PC-3 (cell line): Measurements from ENCODE around the gene PTPRD. TPM values are rescaled to one million over a fixed set of nuclear protein-coding genes. Genes with fewer than 3 reads are reported as not detected.

ENCODE experiments used
- ATAC-seq: fragments of 200-7000 bp; cut with Tn5 transposase; 2 replicates; pipeline ENCODE4 v1.9.1; 2020; ENCODE audit warnings: mild to moderate bottlenecking, moderate library complexity
- BruUV-seq: library from RNA; stranded (reverse); fragments of 400-500 nt; replicated peaks from 2 replicates; lab custom pipeline; 2021; lab: Mats Ljungman, UMichigan
- CTCF ChIA-PET: fragments of 300-600 bp; sonication (Branson Sonifier 250); formaldehyde crosslinking; loops from one replicate; lab custom pipeline; 2022; ENCODE audit warnings: antibody characterized with exemption; lab: Charles Lee
- POLR2A ChIA-PET: fragments of 300-600 bp; sonication (Branson Sonifier 250); formaldehyde crosslinking; loops from one replicate; lab custom pipeline; 2022; ENCODE audit warnings: antibody characterized with exemption; ENCODE audit not compliant: unreplicated experiment; lab: Charles Lee
- DNase-seq: peaks from one replicate; pipeline ENCODE4 v3.0.0-alpha.2; 2015
- H2AFZ ChIP-seq: fragments of 300-600 bp; sonication (generic); 2 replicates; pipeline ENCODE4 v1.6.0; 2016; ENCODE audit warnings: antibody characterized with exemption, low read length
- H3F3A ChIP-seq: fragments of 300-600 bp; sonication (generic); one replicate; pipeline ENCODE4 v1.6.0; 2017; ENCODE audit warnings: antibody characterized with exemption, low read length, control low read depth, mild to moderate bottlenecking; ENCODE audit not compliant: unreplicated experiment
- H3K27ac ChIP-seq: fragments of 300-600 bp; sonication (generic); 2 replicates; pipeline ENCODE4 v1.5.1; 2016; ENCODE audit warnings: mild to moderate bottlenecking, low read length
- H3K27me3 ChIP-seq: fragments of 300-600 bp; sonication (generic); 2 replicates; pipeline ENCODE4 v1.6.1; 2016; ENCODE audit warnings: low read length, mixed read lengths
- H3K36me3 ChIP-seq: fragments of 300-600 bp; sonication (generic); 2 replicates; pipeline ENCODE4 v1.6.1; 2016; ENCODE audit warnings: low read depth, mixed run types, low read length, mixed read lengths
- H3K4me1 ChIP-seq: fragments of 300-600 bp; sonication (generic); 2 replicates; pipeline ENCODE4 v1.5.1; 2016; ENCODE audit warnings: low read length; ENCODE audit not compliant: insufficient read depth
- H3K4me2 ChIP-seq: fragments of 300-600 bp; sonication (generic); 2 replicates; pipeline ENCODE4 v1.6.0; 2016; ENCODE audit warnings: low read length
- H3K4me3 ChIP-seq: fragments of 300-600 bp; sonication (generic); 2 replicates; pipeline ENCODE4 v1.5.1; 2016; ENCODE audit warnings: mild to moderate bottlenecking, low read length, mixed read lengths
- H3K79me2 ChIP-seq: fragments of 300-600 bp; sonication (generic); 2 replicates; pipeline ENCODE4 v1.6.1; 2017; ENCODE audit warnings: low read length, mixed read lengths
- H3K9ac ChIP-seq: fragments of 300-600 bp; sonication (generic); 2 replicates; pipeline ENCODE4 v1.6.0; 2016; ENCODE audit warnings: mild to moderate bottlenecking, low read length
- H3K9me2 ChIP-seq: fragments of 300-600 bp; sonication (generic); replicated peaks from 2 replicates; pipeline ENCODE4 v1.6.1; 2016; ENCODE audit warnings: mixed run types, low read length, mixed read lengths
- H3K9me3 ChIP-seq: fragments of 300-600 bp; sonication (generic); 2 replicates; pipeline ENCODE4 v1.6.1; 2016; ENCODE audit warnings: low read length, mixed read lengths
- H4K20me1 ChIP-seq: fragments of 300-600 bp; sonication (generic); 2 replicates; pipeline ENCODE4 v1.6.1; 2016; ENCODE audit warnings: low read length, mixed read lengths
- EZH2 ChIP-seq: fragments of 300-600 bp; sonication (generic); IDR thresholded peaks from one replicate; pipeline ENCODE4 v1.6.1; 2017; ENCODE audit warnings: antibody characterized with exemption, mild to moderate bottlenecking, low read length; ENCODE audit not compliant: unreplicated experiment
- EZH2phosphoT487 ChIP-seq: fragments of 300-600 bp; sonication (generic); IDR thresholded peaks from 2 replicates; pipeline ENCODE4 v1.6.1; 2018; ENCODE audit warnings: mild to moderate bottlenecking, antibody characterized with exemption, low read length, borderline replicate concordance
- intact Hi-C: fragments of 100-400 bp; cut with micrococcal nuclease; formaldehyde crosslinking; loops from 2 replicates; pipeline ENCODE4 v1.9.0; 2023
- total RNA-seq: library from RNA; depleted of rRNA; stranded (reverse); fragments of >200 nt; gene quantifications from 2 replicates; pipeline ENCODE4 v1.2.3, GENCODE V29; 2014
- TF ChIP-seq, protein P1 (sequence below): fragments of 300-600 bp; sonication (generic); conservative IDR thresholded peaks from 2 replicates; pipeline ENCODE4 v1.5.1; 2017; ENCODE audit warnings: antibody characterized with exemption, low read depth, mild to moderate bottlenecking, low read length

The PTPRD gene
- total RNA-seq, 1 experiment from 2014 or later = not detected

DNA sequence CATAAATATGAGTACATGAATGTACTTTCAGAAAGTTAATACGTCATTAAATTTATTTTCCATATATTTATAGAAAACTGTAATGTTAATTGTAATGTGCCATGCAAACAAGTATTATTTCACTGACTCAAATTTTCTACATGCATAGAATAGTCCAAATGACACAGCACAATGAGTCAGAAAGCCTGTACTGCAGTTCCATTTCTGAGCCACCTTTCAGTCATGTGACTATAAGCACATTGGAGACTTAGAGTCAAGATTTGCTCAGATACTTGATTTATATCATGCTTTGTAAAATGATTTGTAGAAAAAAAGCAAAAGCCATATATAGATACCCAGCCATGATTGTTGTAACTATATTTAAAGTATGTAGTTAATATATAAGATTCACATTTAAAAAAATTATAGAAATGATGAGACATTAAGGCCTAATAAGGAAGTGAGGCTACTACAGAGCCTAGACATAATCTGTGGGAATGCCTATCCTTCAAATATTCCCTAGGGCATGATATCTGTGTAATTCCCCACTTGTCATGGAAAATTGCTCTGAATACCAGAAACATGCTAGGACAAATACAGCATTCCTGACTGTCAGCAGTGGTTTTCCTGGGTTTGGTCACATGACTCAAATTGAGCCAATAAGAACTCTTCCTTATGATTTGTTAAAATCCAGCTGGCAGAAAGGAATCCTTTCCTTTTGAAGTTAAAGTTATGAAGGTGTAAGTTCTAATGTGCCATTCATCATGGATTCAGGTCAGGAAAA lies 50.0 kb downstream of the PTPRD start:
- Histone ChIP-seq H4K20me1 (no peaks in the 10 kb centered on the region), H2AFZ (no peak overlapping the region), H3K9ac (no peak overlapping the region), H3K4me1 (peaks cover 8% of the 10 kb centered on the region; the same call in 1 of the 2 replicates), H3K9me3 (no peaks in the 10 kb centered on the region), H3K9me2 (no peaks in the 10 kb centered on the region), H3K4me3 (no peak overlapping the region), H3K36me3 (no peaks in the 10 kb centered on the region), H3K27ac (no peak overlapping the region), H3K4me2 (no peak overlapping the region), H3K27me3 (no peaks in the 10 kb centered on the region), H3F3A (no peaks in the 10 kb centered on the region), H3K79me2 (no peaks in the 10 kb centered on the region)
- ATAC-seq (peak; percentile 44; the same call in 1 of the 2 replicates), DNase-seq (peak; percentile 44)
- CTCF ChIA-PET = no interaction called here
- POLR2A ChIA-PET = no interaction called here
- no TSS peak for BruUV-seq
- TF ChIP-seq EZH2phosphoT487 = no peak
- TF ChIP-seq, protein P1, sequence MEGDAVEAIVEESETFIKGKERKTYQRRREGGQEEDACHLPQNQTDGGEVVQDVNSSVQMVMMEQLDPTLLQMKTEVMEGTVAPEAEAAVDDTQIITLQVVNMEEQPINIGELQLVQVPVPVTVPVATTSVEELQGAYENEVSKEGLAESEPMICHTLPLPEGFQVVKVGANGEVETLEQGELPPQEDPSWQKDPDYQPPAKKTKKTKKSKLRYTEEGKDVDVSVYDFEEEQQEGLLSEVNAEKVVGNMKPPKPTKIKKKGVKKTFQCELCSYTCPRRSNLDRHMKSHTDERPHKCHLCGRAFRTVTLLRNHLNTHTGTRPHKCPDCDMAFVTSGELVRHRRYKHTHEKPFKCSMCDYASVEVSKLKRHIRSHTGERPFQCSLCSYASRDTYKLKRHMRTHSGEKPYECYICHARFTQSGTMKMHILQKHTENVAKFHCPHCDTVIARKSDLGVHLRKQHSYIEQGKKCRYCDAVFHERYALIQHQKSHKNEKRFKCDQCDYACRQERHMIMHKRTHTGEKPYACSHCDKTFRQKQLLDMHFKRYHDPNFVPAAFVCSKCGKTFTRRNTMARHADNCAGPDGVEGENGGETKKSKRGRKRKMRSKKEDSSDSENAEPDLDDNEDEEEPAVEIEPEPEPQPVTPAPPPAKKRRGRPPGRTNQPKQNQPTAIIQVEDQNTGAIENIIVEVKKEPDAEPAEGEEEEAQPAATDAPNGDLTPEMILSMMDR = no peak
- TF ChIP-seq EZH2 = no peak
- intact Hi-C loops = no loop called here

GRCh38 chr9:10548348-10548747 lies 64.5 kb downstream of the PTPRD start:
- BruUV-seq = no TSS peak
- TF ChIP-seq, protein P1 = no peak
- TF ChIP-seq EZH2 (no peak), EZH2phosphoT487 (no peak)
- no peaks in the 10 kb centered on the region for H3K9me2 ChIP-seq

GRCh38 chr9:10538073-10538472 lies 74.7 kb downstream of the PTPRD start:
- no peak for TF ChIP-seq EZH2phosphoT487
- no peak for TF ChIP-seq EZH2
- TF ChIP-seq, protein P1 = no peak
- no peak for DNase-seq
- intact Hi-C loops = no loop called here
- H3K9ac ChIP-seq = no peak overlapping the region
- H2AFZ ChIP-seq = no peak overlapping the region
- no peak overlapping the region for H3K4me3 ChIP-seq
- ChIA-PET POLR2A (interaction anchor here (0.8 kb wide), 1 partner anchor 95 kb away, joined by 9 read pairs; no protein-coding TSS in a partner anchor), CTCF (no interaction called here)
- H3K27me3 ChIP-seq = no peaks in the 10 kb centered on the region
- H3F3A ChIP-seq = no peaks in the 10 kb centered on the region
- H3K36me3 ChIP-seq = no peaks in the 10 kb centered on the region
- no peaks in the 10 kb centered on the region for H3K79me2 ChIP-seq
- no peak overlapping the region for H3K4me2 ChIP-seq
- ATAC-seq = no peak
- no peaks in the 10 kb centered on the region for H3K9me3 ChIP-seq
- no peaks in the 10 kb centered on the region for H3K9me2 ChIP-seq
- peaks cover 14% of the 10 kb centered on the region for H3K4me1 ChIP-seq
- BruUV-seq = no TSS peak
- H3K27ac ChIP-seq = no peak overlapping the region
- no peaks in the 10 kb centered on the region for H4K20me1 ChIP-seq

More at GRCh38 chr9:10548348-10548747, 64.5 kb downstream of the PTPRD start:
- Histone ChIP-seq H3K9me3 (no peaks in the 10 kb centered on the region), H3K4me1 (no peaks in the 10 kb centered on the region), H3K27ac (no peak overlapping the region), H3K9ac (no peak overlapping the region), H3K36me3 (no peaks in the 10 kb centered on the region), H3K27me3 (no peaks in the 10 kb centered on the region), H3K4me2 (no peak overlapping the region), H3F3A (no peaks in the 10 kb centered on the region), H2AFZ (no peak overlapping the region), H3K4me3 (no peak overlapping the region), H4K20me1 (no peaks in the 10 kb centered on the region), H3K79me2 (no peaks in the 10 kb centered on the region)
- ChIA-PET CTCF (no interaction called here), POLR2A (no interaction called here)
- intact Hi-C loops = no loop called here
- ATAC-seq (no peak), DNase-seq (no peak)
